ENCODE measurements around the gene MRE11.

MRE11 gene

GRCh38 chr11:94418123-94418765 is 75.4 kb downstream of the MRE11 start:
- Histone ChIP-seq H3K36me3 (ENCODE audit: control insufficient read depth, low read length) (peaks cover 38% of the 10 kb centered on the region), H3K9me2 (replicated peaks; ENCODE audit: control insufficient read depth, low read length) (no peaks in the 10 kb centered on the region), H3K27me3 (ENCODE audit: control insufficient read depth, low read length) (no peaks in the 10 kb centered on the region), H4K20me1 (ENCODE audit: control insufficient read depth, insufficient read depth, low read depth, low read length) (no peaks in the 10 kb centered on the region), H3K27ac (ENCODE audit: low read depth, low read length) (no peak overlapping the region), H3K4me2 (ENCODE audit: low read length) (no peak overlapping the region), H3K4me3 (ENCODE audit: low read length) (no peak overlapping the region), H3K79me2 (ENCODE audit: control insufficient read depth, low read length) (no peaks in the 10 kb centered on the region), H3K4me1 (ENCODE audit: control insufficient read depth, low read length) (no peaks in the 10 kb centered on the region), H3F3A (ENCODE audit: control insufficient read depth, insufficient read depth) (no peaks in the 10 kb centered on the region), H3K9me3 (ENCODE audit: control insufficient read depth, insufficient read depth, low read length) (no peaks in the 10 kb centered on the region)
- TF ChIP-seq EZH2phosphoT487 (IDR thresholded peaks at IDR 0.05; ENCODE audit: borderline replicate concordance, low read length) (no peak), CTCF (IDR thresholded peaks at IDR 0.05; ENCODE audit: low read depth, low read length, poor library complexity, severe bottlenecking) (no peak)

GRCh38 chr11:94417386-94417987 is 76.2 kb downstream of the MRE11 start:
- H3K27me3 ChIP-seq (ENCODE audit: control insufficient read depth, low read length), result no peaks in the 10 kb centered on the region
- TF ChIP-seq EZH2phosphoT487 (IDR thresholded peaks at IDR 0.05; ENCODE audit: borderline replicate concordance, low read length) (no peak), CTCF (IDR thresholded peaks at IDR 0.05; ENCODE audit: low read depth, low read length, poor library complexity, severe bottlenecking) (peak; percentile 33)
- no peaks in the 10 kb centered on the region for H3K9me2 ChIP-seq (replicated peaks; ENCODE audit: control insufficient read depth, low read length)
- H3F3A ChIP-seq (ENCODE audit: control insufficient read depth, insufficient read depth), result no peaks in the 10 kb centered on the region
- H3K4me3 ChIP-seq (ENCODE audit: low read length), result no peak overlapping the region
- H4K20me1 ChIP-seq (ENCODE audit: control insufficient read depth, insufficient read depth, low read depth, low read length), result no peaks in the 10 kb centered on the region
- H3K4me2 ChIP-seq (ENCODE audit: low read length), result no peak overlapping the region
- H3K79me2 ChIP-seq (ENCODE audit: control insufficient read depth, low read length), result no peaks in the 10 kb centered on the region
- no peak overlapping the region for H3K27ac ChIP-seq (ENCODE audit: low read depth, low read length)
- H3K9me3 ChIP-seq (ENCODE audit: control insufficient read depth, insufficient read depth, low read length), result no peaks in the 10 kb centered on the region
- H3K36me3 ChIP-seq (ENCODE audit: control insufficient read depth, low read length), result peaks cover 35% of the 10 kb centered on the region
- no peaks in the 10 kb centered on the region for H3K4me1 ChIP-seq (ENCODE audit: control insufficient read depth, low read length)

GRCh38 chr11:94405062-94405833 is 88.4 kb downstream of the MRE11 start:
- no peaks in the 10 kb centered on the region for H4K20me1 ChIP-seq (ENCODE audit: control insufficient read depth, insufficient read depth, low read depth, low read length)
- TF ChIP-seq EZH2phosphoT487 (IDR thresholded peaks at IDR 0.05; ENCODE audit: borderline replicate concordance, low read length) (no peak), CTCF (IDR thresholded peaks at IDR 0.05; ENCODE audit: low read depth, low read length, poor library complexity, severe bottlenecking) (no peak)
- no peaks in the 10 kb centered on the region for H3K9me3 ChIP-seq (ENCODE audit: control insufficient read depth, insufficient read depth, low read length)
- H3K36me3 ChIP-seq (ENCODE audit: control insufficient read depth, low read length), result no peaks in the 10 kb centered on the region
- no peaks in the 10 kb centered on the region for H3K27me3 ChIP-seq (ENCODE audit: control insufficient read depth, low read length)
- no peaks in the 10 kb centered on the region for H3K9me2 ChIP-seq (replicated peaks; ENCODE audit: control insufficient read depth, low read length)
- H3K4me3 ChIP-seq (ENCODE audit: low read length), result no peak overlapping the region
- no peaks in the 10 kb centered on the region for H3F3A ChIP-seq (ENCODE audit: control insufficient read depth, insufficient read depth)
- no peaks in the 10 kb centered on the region for H3K79me2 ChIP-seq (ENCODE audit: control insufficient read depth, low read length)
- no peak overlapping the region for H3K27ac ChIP-seq (ENCODE audit: low read depth, low read length)
- no peaks in the 10 kb centered on the region for H3K4me1 ChIP-seq (ENCODE audit: control insufficient read depth, low read length)
- H3K4me2 ChIP-seq (ENCODE audit: low read length), result no peak overlapping the region
